HepG2 (cell line): Measurements from ENCODE around the gene LACTBL1. TPM values are rescaled to one million over a fixed set of nuclear protein-coding genes. Genes with fewer than 3 reads are reported as not detected.
A peak's percentile ranks its signal among the peaks of the same experiment; 100 is the strongest.

ENCODE experiments used
- ATAC-seq: fragments of 200-7000 bp; cut with Tn5 transposase; 3 replicates; pipeline ENCODE4 v1.9.1; 2020; ENCODE audit warnings: mild to moderate bottlenecking, moderate library complexity
- Bru-seq: library from RNA; stranded (reverse); fragments of 400-500 nt; gene quantifications from one replicate; lab custom pipeline; 2021; lab: Mats Ljungman, UMichigan
- BruChase-seq, 2 experiments: library from RNA; stranded (reverse); fragments of 400-500 nt; gene quantifications; one replicate each; lab custom pipeline; 2021; lab: Mats Ljungman, UMichigan
- BruUV-seq: library from RNA; stranded (reverse); fragments of 400-500 nt; replicated peaks from 2 replicates; lab custom pipeline; 2021; lab: Mats Ljungman, UMichigan
- CTCF ChIA-PET: fragments of 300-600 bp; formaldehyde crosslinking; extraction: SDS; loops from one replicate; lab custom pipeline; 2021; ENCODE audit warnings: low total read pairs, inconsistent platforms, low intra/inter-chr PET ratio; lab: Yijun Ruan, JAX
- POLR2A ChIA-PET: fragments of 350-600 bp; sonication (Branson Sonifier 250); formaldehyde crosslinking; loops from one replicate; lab custom pipeline; 2020; ENCODE audit warnings: antibody characterized with exemption, inconsistent platforms; lab: Yijun Ruan, JAX
- DNase-seq: peaks from one replicate; pipeline ENCODE4 v3.0.0-alpha.2; 2015; ENCODE audit warnings: low spot score
- FAIRE-seq: peaks from 3 replicates; lab custom pipeline; 2011; peaks lifted over from hg19 to GRCh38; lab: Jason Lieb, UNC
- H2AFZ ChIP-seq: one replicate; pipeline ENCODE4 v1.6.1; 2011; ENCODE audit warnings: low read length, inconsistent platforms
- H3K27ac ChIP-seq: fragments of 300-600 bp; 3 replicates; pipeline ENCODE4 v1.8.0; 2011; ENCODE audit warnings: mixed run types, mild to moderate bottlenecking, mixed read lengths, low read length, inconsistent platforms; ENCODE audit not compliant: insufficient read depth; ENCODE audit errors: extremely low read length
- H3K27me3 ChIP-seq, 2 experiments: fragments of 200-600 bp in 1 of 2; 2 replicates in 1 of 2; 3 replicates in 1 of 2; pipeline versions ENCODE4 v1.6.0 to v1.8.0; 2011; ENCODE audit warnings: low read length in 2 of 2, mild to moderate bottlenecking in 2 of 2, moderate library complexity in 2 of 2, inconsistent platforms in 1 of 2; ENCODE audit not compliant: insufficient read depth in 2 of 2, control insufficient read depth in 1 of 2
- H3K36me3 ChIP-seq, 2 experiments: fragments of 200-600 bp in 1 of 2; replicated peaks in 1 of 2; 2 replicates in 1 of 2; 3 replicates in 1 of 2; pipeline versions ENCODE4 v1.5.1 to v1.8.0; 2011; ENCODE audit warnings: low read length in 2 of 2, inconsistent platforms in 1 of 2; ENCODE audit not compliant: insufficient read depth in 2 of 2, control insufficient read depth in 1 of 2
- H3K4me1 ChIP-seq: 2 replicates; pipeline ENCODE4 v1.5.1; 2012; ENCODE audit warnings: low read length, inconsistent platforms; ENCODE audit not compliant: insufficient read depth
- H3K4me2 ChIP-seq: 2 replicates; pipeline ENCODE4 v1.6.0; 2011; ENCODE audit warnings: low read depth, low read length, inconsistent platforms
- H3K4me3 ChIP-seq, 3 experiments: fragments of 200-600 bp in 1 of 3; sonication (generic), shearing (Covaris generic) in 1 of 3; replicated peaks in 1 of 3; 2 replicates each; pipeline ENCODE4 v1.5.1; 2011 to 2016; ENCODE audit warnings: low read length in 3 of 3, inconsistent platforms in 2 of 3, low read depth in 2 of 3, mild to moderate bottlenecking in 2 of 3, control low read depth in 1 of 3, mixed read lengths in 1 of 3; ENCODE audit not compliant: insufficient read depth in 1 of 3
- H3K79me2 ChIP-seq: one replicate; pipeline ENCODE4 v1.6.1; 2011; ENCODE audit warnings: low read length, inconsistent platforms; ENCODE audit not compliant: insufficient read depth
- H3K9ac ChIP-seq: 2 replicates; pipeline ENCODE4 v1.6.0; 2011; ENCODE audit warnings: mild to moderate bottlenecking, low read depth, low read length, inconsistent platforms; ENCODE audit not compliant: insufficient read depth
- H3K9me3 ChIP-seq: 2 replicates; pipeline ENCODE4 v1.5.1; 2012; ENCODE audit warnings: mild to moderate bottlenecking, low read length
- H4K20me1 ChIP-seq: 2 replicates; pipeline ENCODE4 v1.6.0; 2011; ENCODE audit warnings: inconsistent platforms, mild to moderate bottlenecking, low read length, moderate library complexity; ENCODE audit not compliant: insufficient read depth
- GTF3A ChIP-seq: sonication (generic); formaldehyde crosslinking; conservative IDR thresholded peaks from 2 replicates; pipeline ENCODE4 v1.4.0; 2020; ENCODE audit warnings: mild to moderate bottlenecking, missing genetic modification reagents
- KDM4B ChIP-seq: sonication (generic); formaldehyde crosslinking; IDR thresholded peaks from 2 replicates; pipeline ENCODE4 v1.4.0; 2020; ENCODE audit warnings: missing genetic modification reagents
- MAFG ChIP-seq: sonication (generic); formaldehyde crosslinking; IDR thresholded peaks from 2 replicates; pipeline ENCODE4 v1.5.1; 2020; ENCODE audit warnings: mild to moderate bottlenecking, missing genetic modification reagents
- MXD3 ChIP-seq: IDR thresholded peaks from 2 replicates; pipeline ENCODE4 v1.6.1; 2016; ENCODE audit warnings: mild to moderate bottlenecking, missing biosample characterization, missing genetic modification reagents
- RBAK ChIP-seq: sonication (generic); formaldehyde crosslinking; IDR thresholded peaks from 2 replicates; pipeline ENCODE4 v1.5.1; 2020; ENCODE audit warnings: mild to moderate bottlenecking, missing genetic modification reagents
- RXRB ChIP-seq: IDR thresholded peaks from 2 replicates; pipeline ENCODE4 v1.6.1; 2016; ENCODE audit warnings: borderline replicate concordance, missing genetic modification reagents, missing compliant biosample characterization
- ZNF552 ChIP-seq: sonication (generic); formaldehyde crosslinking; IDR thresholded peaks from 2 replicates; pipeline ENCODE4 v1.9.0; 2022; ENCODE audit warnings: missing genetic modification reagents, mild to moderate bottlenecking, borderline replicate concordance
- ZNF678 ChIP-seq: sonication (generic); formaldehyde crosslinking; IDR thresholded peaks from 2 replicates; pipeline ENCODE4 v1.4.0; 2020; ENCODE audit warnings: mild to moderate bottlenecking, missing genetic modification reagents
- WGBS: methylation state at CpG from one replicate; pipeline ENCODE4 v1.1.6; 2017; ENCODE audit warnings: low lambda C conversion rate; 5-methylcytosine and 5-hydroxymethylcytosine counted together
- in situ Hi-C: cut with HindIII; loops from 2 replicates; pipeline ENCODE4 v1.10.0; 2017; ENCODE audit warnings: low pct_unique_long_range_greater_than_20kb; ENCODE audit not compliant: extremely low pct_ligation_motif_present
- intact Hi-C: fragments of 100-400 bp; cut with micrococcal nuclease; formaldehyde crosslinking; loops from one replicate; pipeline ENCODE4 v1.10.0; 2022; ENCODE audit not compliant: unreplicated experiment
- long read RNA-seq, 2 experiments: library from RNA in 1 of 2; library from polyadenylated mRNA in 1 of 2; stranded (forward) in 1 of 2; unstranded in 1 of 2; transcript quantifications; one replicate each; pipeline ENCODE4 v2.0.0, GENCODE V29; 2019 to 2022
- polyA minus RNA-seq, 3 experiments: library from RNA; depleted of rRNA, polyadenylated mRNA; stranded (reverse); fragments of >200 nt; gene quantifications; 2 replicates each; pipeline ENCODE4 v1.2.3, GENCODE V29; 2011; ENCODE audit warnings: low replicate concordance in 1 of 3
- polyA plus RNA-seq, 8 experiments: library from polyadenylated mRNA; depleted of rRNA in 3 of 8; stranded (reverse) in 7 of 8; unstranded in 1 of 8; fragments of >200 nt; fragmentation: Illumina TruSeq in 4 of 8; extraction: Trizol in 4 of 8; gene quantifications; 2 replicates each; pipeline versions ENCODE4 v1.2.1 to v1.2.3, GENCODE V29; 2011 to 2016; ENCODE audit warnings: low read depth in 4 of 8, missing spikeins in 1 of 8, mixed read lengths in 1 of 8; ENCODE audit not compliant: insufficient read depth in 1 of 8
- total RNA-seq, 5 experiments: library from RNA; depleted of rRNA; stranded (reverse); fragments of >200 nt; fragmentation: Illumina TruSeq; extraction: Trizol; gene quantifications; 2 replicates each; pipeline ENCODE4 v1.2.3, GENCODE V29; 2016; ENCODE audit warnings: low read depth in 1 of 5

The LACTBL1 gene, protein sequence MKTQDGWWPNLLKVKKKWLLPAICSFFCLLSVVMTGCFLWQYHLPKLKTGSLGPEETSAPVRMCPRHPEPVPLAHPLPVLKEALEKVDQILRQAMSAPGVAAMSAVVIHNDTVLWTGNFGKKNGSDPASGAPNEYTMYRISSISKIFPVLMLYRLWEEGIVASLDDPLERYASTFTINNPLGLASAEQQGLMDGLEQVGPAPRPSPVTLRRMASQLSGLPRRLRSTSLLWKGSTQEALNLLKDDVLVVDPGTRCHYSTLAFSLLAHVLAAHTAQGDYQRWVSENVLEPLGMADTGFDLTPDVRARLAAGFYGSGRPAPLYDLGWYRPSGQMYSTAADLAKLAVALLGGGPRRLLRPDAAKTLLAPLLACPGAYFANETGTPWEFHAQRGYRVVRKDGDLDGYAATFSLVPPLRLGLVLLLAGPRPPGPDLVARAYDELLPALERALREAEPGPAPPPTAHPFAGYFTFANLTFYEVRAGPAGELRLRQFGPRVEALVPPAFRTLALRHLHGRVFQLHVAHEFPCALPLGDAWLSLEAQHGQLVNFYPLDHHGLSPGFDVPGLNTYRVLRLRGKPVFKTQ
- total RNA-seq (2016; rRNA removed; fragmentation: Illumina TruSeq; extraction: Trizol), result 0.90 and 1.3 TPM in 2 replicates
- total RNA-seq (2016; cell fraction: cytosol; rRNA removed; fragmentation: Illumina TruSeq; extraction: Trizol; ENCODE audit: low read depth), result not detected in 2 replicates
- 0.76 and 1.6 TPM in 2 replicates for total RNA-seq (2016; cell fraction: insoluble cytoplasmic fraction; rRNA removed; fragmentation: Illumina TruSeq; extraction: Trizol)
- total RNA-seq (2016; cell fraction: membrane; rRNA removed; fragmentation: Illumina TruSeq; extraction: Trizol), result 0.34 and 0.48 TPM in 2 replicates
- total RNA-seq (2016; cell fraction: nucleus; rRNA removed; fragmentation: Illumina TruSeq; extraction: Trizol), result 0.94 and 1.2 TPM in 2 replicates
- 0.12 and 0.37 TPM in 2 replicates for polyA plus RNA-seq (2011; rRNA removed)
- 0.21 and 0.29 TPM in 2 replicates for polyA plus RNA-seq (2011; cell fraction: cytosol; rRNA removed)
- polyA plus RNA-seq (2011; cell fraction: nucleus; rRNA removed), result 1.2 and 1.4 TPM in 2 replicates
- polyA plus RNA-seq (2012), result 0.13 and 0.38 TPM in 2 replicates
- polyA plus RNA-seq (2016; cell fraction: cytosol; fragmentation: Illumina TruSeq; extraction: Trizol; ENCODE audit: low read depth), result not detected in 2 replicates
- polyA plus RNA-seq (2016; cell fraction: insoluble cytoplasmic fraction; fragmentation: Illumina TruSeq; extraction: Trizol; ENCODE audit: low read depth), result 0.60 and 0.66 TPM in 2 replicates
- 0.13 and 0.24 TPM in 2 replicates for polyA plus RNA-seq (2016; cell fraction: membrane; fragmentation: Illumina TruSeq; extraction: Trizol; ENCODE audit: low read depth)
- polyA plus RNA-seq (2016; cell fraction: nucleus; fragmentation: Illumina TruSeq; extraction: Trizol; ENCODE audit: insufficient read depth, low read depth), result 0.77 and 0.93 TPM in 2 replicates
- 1.2 TPM in 1 of 2 replicates, not detected in the other for polyA minus RNA-seq (2011; rRNA and poly(A)+ RNA removed; ENCODE audit: low replicate concordance)
- polyA minus RNA-seq (2011; cell fraction: cytosol; rRNA and poly(A)+ RNA removed), result 0.49 TPM in 1 of 2 replicates, not detected in the other
- polyA minus RNA-seq (2011; cell fraction: nucleus; rRNA and poly(A)+ RNA removed), result not detected in 2 replicates
- percentile 40 among the genes with signal in this experiment for Bru-seq, nascent RNA
- BruChase-seq, experiment 1, labeled RNA remaining after a 6-hour chase, result percentile 43 among the genes with signal in this experiment
- BruChase-seq, experiment 2, labeled RNA remaining after a 2-hour chase, result percentile 38 among the genes with signal in this experiment
- long read RNA-seq, experiment 1, result 0 reads
- long read RNA-seq, experiment 2, result 0 reads

- TF ChIP-seq ZNF552 (CRISPR knock-in tag) (no peak), ZNF678 (CRISPR knock-in tag) (no peak), KDM4B (CRISPR knock-in tag) (no peak), RBAK (CRISPR knock-in tag) (no peak), RXRB (CRISPR knock-in tag) (no peak), GTF3A (CRISPR knock-in tag) (no peak), MXD3 (no peak), MAFG (CRISPR knock-in tag) (no peak)
- CTCF ChIA-PET, result no interaction called here
- no peak within 1 kb of the TSS for H3K9ac ChIP-seq
- FAIRE-seq, result no peak
- no peak for ATAC-seq
- H3K4me1 ChIP-seq, result peaks cover 29% of the 10 kb centered on the region
- intact Hi-C loops, result loop anchor here (10.0 kb wide), 3 partner anchors 82 to 302 kb away; no protein-coding TSS in a partner anchor
- no peaks in the 10 kb centered on the region for H3K27me3 ChIP-seq
- no peaks in the 10 kb centered on the region for H3K79me2 ChIP-seq
- in situ Hi-C loops, result loop anchor here (10.0 kb wide), 2 partner anchors 112 to 302 kb away; no protein-coding TSS in a partner anchor
- H2AFZ ChIP-seq, result no peak within 1 kb of the TSS
- no peaks in the 10 kb centered on the region for H3K36me3 ChIP-seq
- 11% methylated on average over 3 of the region's 5 CpGs for WGBS
- no peaks in the 10 kb centered on the region for H3K9me3 ChIP-seq
- no peak within 1 kb of the TSS for H3K27ac ChIP-seq
- no peaks in the 10 kb centered on the region for H4K20me1 ChIP-seq
- H3K4me3 ChIP-seq, result no peak within 1 kb of the TSS
- BruUV-seq, result no TSS peak
- no peak within 1 kb of the TSS for H3K4me2 ChIP-seq
- POLR2A ChIA-PET, result no interaction called here
- DNase-seq, result no peak
Measured at GRCh38 chr1:22972760-22973159, at the start of gene LACTBL1. TSS of gene LACTBL1 (minus strand) at chr1:22972866. CDS start at chr1:22972316, 550 bp downstream.
